ENCODE results near the gene MAGI1.

Gene MAGI1

DNA sequence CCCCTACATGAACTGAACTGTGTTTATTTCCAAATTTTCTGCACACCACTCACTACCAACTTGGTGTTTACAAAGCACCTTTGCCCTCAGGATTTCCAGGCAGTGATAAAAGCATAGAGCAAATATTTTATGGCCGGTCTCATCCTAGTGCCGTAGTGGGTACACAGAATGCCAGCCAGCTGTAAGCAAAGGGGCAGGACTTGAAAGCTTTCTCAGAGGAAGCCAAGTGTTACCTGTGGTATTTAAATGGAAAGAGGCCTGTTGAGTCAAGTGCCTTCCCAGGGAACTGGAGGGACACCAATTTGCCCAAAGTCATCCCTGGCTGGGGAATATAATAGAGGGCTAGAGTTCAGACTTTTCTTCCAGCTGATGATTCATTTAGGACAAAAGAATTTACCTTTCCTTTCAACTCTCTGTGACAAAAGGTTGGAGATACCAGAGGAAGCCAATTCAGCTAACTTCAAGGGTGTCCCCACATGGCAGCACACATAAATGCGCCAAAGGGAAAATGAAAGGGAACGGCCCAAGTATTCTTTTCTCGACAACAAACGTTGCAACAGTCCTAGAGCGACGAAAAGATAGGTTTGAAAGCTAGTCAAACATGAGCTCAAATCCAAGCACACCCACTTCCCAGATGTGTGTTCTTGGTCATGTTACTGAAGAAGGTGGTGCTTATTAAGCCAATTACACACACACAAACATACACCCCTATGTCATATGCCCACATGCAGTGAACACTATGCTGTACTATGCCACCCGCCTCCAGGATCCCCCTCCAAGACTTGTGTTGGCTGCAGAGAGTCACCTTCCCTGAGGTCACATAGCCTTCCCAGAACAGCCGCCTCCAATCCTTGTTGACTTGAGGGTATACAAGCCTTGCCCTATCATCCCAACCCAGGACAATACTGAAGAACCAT is 27.7 kb downstream of the MAGI1 start:
- DNase-seq = no peak

- no peak for DNase-seq
Observed at GRCh38 chr3:66010348-66010738, 28.4 kb downstream of the MAGI1 start.

DNA sequence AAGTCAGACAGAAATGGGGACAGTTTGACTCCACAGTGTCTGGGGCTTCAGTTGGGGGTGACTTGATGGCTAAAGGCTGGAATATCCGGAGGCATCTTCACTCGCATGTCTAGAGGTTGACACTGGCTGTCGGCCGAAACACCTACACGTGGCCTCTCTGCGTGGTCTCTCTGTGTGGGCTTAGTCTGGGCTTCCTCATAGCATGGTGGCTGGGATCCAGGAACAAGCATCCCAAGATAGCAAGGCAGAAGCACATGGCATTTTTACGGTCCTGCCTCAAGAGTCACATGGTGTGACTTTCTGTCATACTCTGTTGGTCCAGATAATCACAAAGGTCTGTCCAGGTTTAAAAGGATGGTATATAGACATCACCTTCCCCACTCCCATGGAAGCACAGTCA is 34.5 kb downstream of the MAGI1 start:
- DNase-seq = no peak

DNA sequence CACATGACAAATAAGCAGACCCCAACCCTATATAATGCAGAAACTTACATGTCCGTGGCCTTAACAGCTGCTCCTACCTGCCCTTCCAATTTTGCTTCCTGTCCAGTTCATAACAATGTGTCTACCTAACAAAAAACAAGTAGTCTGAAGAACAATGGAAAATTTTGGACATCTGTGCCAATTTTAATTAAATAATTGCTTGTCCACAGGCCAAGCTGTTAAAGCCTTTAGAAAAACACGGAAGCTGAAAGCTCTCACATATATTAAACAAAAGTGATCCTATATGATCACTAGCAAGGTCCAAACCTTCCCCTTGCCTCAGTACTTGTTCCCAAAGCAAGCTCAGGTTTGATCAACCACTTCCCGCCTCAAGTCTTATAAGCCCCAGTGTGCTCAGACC is 37.1 kb downstream of the MAGI1 start:
- no peak for DNase-seq

DNA sequence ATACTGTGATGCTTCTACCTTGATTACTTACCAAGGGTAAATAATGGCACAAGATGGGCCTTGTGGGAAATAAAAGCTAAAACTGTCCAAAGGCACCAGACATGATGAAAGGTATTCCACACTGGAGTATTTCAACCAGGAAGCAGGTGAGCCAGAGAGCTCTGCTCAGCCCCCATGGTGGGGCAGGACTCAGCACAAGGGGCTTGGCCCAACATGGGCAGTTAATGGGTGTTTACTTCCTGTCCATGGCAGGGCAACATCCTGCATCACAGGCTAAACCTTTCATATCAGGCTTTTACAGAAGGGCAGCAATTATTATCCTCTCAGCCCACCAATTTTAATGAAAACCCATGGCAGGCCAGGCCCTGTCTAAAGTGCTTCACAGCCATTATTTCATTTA is 38.2 kb downstream of the MAGI1 start:
- DNase-seq = no peak

DNA sequence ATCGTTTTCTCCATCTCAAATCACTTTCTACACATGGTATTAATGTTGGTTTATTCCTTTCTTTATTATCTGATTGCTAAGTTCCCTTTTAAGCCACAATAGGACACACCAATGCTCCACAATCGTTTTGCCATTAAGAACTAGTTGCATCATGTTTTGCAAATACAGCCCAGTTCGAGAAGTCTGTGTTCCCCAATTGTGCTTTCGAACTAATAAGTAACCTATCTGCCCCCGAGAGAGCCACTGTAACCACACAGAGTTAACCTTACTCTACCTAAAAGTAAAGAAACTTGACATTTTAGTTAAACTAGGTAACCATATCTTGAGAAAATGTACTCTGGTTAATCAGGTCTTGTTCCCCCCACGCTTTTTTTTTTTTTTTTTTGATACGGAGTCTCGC is 39.1 kb downstream of the MAGI1 start:
- DNase-seq = no peak

DNA sequence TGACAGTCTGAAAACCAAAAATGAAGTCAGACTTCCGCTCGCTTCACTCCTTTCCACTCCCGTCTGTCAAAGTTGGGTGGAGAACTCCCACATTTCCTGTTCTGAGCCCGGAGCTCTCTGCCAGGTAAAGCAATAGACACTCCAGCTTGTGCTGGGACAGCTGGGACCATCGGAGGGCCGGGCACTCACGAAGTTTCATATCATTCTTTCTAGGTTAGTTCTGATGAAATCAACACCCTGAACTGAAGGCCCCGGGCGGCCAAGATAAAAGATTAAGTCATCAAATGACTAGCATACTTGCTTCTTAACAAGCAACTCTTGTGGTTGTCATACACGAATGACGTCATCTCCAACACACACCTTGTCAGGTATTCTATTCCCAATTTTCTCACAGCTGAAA is 42.1 kb downstream of the MAGI1 start:
- peak; percentile 17 for DNase-seq

DNA sequence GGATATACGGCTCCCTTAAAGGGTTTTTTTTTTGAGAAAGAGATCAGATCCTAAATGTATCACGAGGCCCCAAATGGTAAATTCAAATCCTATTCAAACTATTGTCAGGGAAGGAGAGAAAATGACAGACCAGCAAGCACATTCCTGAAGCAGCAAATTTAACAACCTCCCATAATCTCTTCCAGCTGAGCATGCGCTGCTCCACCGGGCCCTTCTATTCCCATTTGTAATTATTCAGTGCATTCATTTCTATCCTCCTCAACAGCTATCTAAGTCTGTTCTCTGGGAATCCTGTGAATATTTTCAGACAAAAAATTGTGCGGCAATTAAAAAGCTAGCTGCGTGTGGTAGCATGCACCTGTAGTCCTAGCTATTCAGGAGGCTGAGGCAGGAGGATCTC is 43.2 kb downstream of the MAGI1 start:
- DNase-seq = no peak

GRCh38 chr3:65995030-65995429 is 43.7 kb downstream of the MAGI1 start:
- DNase-seq = no peak

- no peak for DNase-seq
Observed at GRCh38 chr3:65993134-65993900, 45.4 kb downstream of the MAGI1 start.

DNA sequence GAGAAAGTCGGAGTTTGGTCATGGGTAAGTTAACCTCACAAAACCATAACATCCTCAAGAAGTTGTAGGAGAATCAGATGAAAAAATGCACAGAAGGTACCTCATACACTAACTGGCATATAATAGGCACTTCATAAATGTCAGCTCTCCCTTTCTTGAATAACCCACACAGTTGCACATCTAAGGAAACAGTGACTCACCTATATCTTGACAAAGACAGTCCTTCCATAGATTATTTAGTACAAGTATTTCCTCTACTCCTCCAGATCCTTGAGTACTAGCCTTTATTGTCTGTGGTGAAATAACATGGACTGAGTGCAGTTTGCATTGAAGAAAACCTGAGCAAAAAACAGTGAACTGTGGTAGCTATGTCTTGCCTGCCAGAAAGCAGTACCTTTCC is 46.6 kb downstream of the MAGI1 start:
- no peak for DNase-seq

GRCh38 chr3:65988411-65989180 is 50.1 kb downstream of the MAGI1 start:
- no peak for DNase-seq

DNA sequence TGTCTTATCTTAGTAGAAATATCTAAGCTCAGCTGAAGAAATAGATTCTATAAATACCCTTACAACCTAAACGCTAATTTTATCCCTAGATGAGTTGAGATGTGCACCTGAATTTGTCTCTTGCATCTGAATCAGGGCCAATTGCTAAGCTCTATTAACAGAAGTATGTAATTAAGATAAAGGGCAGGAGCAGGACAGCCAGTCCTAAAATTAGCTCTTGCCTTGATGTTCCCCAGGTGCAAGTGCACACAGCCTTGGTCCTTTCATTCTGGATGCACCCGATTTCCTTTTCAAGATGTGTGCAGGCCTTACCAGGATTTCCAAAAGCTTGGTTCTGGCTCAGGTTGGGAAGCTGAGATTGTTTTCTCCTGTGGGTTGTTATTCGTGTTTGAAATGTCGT is 52.4 kb downstream of the MAGI1 start:
- no peak for DNase-seq

DNA sequence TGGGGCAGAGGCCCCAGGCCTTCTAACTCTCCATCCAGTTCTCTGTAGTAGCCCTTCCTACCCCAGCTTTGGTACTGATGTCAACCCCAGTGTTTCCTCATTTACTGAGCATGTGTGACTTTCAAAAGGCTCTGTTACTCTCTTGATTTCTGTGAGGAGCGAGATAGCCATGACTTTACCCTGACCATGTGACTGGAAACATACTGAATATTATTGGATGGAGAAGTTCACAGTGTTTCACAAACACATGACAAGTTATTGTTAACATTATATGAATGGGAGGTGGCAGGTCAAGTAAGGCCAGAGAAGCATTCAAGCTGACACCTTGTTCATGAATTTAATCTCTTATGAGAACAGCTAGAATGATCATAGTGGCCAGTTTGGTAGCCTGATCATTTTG is 53.7 kb downstream of the MAGI1 start:
- DNase-seq = no peak

GRCh38 chr3:65983100-65983499 is 55.6 kb downstream of the MAGI1 start:
- no peak for DNase-seq

DNA sequence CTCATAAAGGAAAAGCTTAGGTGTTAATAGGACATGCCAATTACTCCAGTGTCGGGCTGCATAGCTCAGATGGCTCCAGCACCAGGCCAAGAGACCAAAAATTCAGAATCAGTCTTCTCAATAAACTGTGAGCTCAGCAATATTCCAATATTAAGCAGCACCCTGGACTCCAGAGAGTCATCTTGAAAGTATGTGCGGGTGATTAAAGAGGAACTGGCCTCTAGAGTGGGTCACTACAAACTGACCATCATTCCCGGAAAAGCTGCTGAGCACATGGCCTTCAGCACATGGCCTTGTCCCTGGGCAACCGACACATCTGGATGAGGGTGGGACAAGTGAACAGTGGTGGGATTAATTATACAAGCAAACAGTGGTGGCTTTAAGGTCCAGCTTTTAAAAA is 59.0 kb downstream of the MAGI1 start:
- DNase-seq = no peak

GRCh38 chr3:65979162-65979561 is 59.6 kb downstream of the MAGI1 start:
- no peak for DNase-seq

DNA sequence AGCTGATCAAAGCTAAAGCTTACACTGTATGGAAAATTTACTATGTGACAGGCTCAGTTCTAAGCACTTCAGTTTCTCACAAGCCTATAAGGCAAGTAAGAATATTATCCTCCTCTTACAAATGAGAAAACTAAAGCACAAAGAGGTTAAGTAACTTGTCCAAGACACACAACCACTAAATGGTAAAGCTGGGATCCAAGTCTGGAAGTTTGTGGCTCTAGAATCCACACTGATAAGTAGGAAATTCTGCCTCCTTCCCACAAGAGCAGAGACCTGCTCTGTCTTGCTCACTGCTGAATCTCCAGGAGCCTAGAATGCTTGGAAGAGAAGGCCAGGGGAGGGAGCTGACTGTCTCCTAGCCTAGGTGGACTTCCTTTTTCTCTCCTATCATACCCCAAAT is 60.6 kb downstream of the MAGI1 start:
- no peak for DNase-seq

- no peak for DNase-seq
Observed at GRCh38 chr3:65975032-65975431, 63.7 kb downstream of the MAGI1 start.

- no peak for DNase-seq
Observed at GRCh38 chr3:65974509-65974908, 64.2 kb downstream of the MAGI1 start.

GRCh38 chr3:65972765-65973164 is 66.0 kb downstream of the MAGI1 start:
- DNase-seq = no peak

GRCh38 chr3:65971293-65972252 is 67.1 kb downstream of the MAGI1 start:
- no peak for DNase-seq
